Measurements from ENCODE around the gene OVCA2.

OVCA2 gene

DNA sequence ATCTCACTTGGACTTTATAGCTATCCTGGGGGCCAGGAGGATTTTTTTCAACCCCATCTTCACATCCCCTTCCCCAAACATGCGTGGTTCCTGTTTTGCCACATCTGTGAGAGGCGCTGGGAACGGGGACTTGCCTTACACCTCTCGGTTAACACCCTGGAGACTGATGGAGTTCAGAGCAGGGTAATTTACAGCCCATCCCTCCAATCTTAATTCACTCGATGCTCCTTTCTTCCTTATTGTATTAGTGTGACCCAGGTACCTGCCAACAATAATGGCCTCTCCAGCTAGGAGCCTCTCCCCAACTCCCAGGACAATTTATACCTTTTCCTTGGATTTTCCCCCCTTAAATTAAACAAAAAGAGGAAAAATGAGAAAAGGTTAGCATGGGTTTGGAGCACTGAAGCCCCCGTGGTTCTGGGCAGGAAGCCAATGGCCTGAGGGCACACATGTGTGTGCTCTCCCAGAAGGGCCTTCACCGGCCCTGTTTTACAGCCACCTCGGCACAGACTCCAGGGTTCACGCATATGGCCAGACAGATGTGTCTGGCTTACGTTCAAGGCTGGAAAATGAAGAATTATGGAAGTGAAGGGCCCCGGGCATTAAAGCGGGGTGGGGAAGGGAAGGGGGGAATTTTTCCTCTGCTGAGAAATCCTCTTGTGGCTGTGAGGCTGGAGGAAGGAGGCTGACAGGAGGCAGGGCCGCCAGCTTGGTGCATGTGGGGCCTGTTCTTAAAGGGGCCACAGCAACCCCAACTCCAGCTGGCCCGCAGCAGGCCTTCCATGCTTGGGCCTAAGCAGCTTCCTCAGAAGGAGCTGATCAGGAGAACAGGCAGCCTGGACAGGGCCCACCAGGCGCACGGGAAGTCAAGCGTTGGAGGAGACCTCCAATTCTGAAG, 34.5 kb downstream of the OVCA2 start:
- Histone ChIP-seq H3K36me3 (ENCODE audit: insufficient read depth, low read length) (peaks cover 19% of the 10 kb centered on the region; the same call in 1 of the 2 replicates), H3F3A (ENCODE audit: insufficient read depth, low read length) (no peaks in the 10 kb centered on the region), H3K9me2 (ENCODE audit: low read depth, low read length) (no peaks in the 10 kb centered on the region), H3K4me1 (ENCODE audit: insufficient read depth, low read length, severe bottlenecking) (peaks cover 2% of the 10 kb centered on the region), H3K4me3 (ENCODE audit: low read depth, low read length, poor library complexity, severe bottlenecking) (no peak overlapping the region), H2AFZ (ENCODE audit: low read length) (no peak overlapping the region), H4K20me1 (ENCODE audit: insufficient read depth, low read length) (no peaks in the 10 kb centered on the region), H3K27ac (ENCODE audit: low read depth, low read length, poor library complexity, severe bottlenecking) (no peak overlapping the region), H3K9me3 (ENCODE audit: low read length) (no peaks in the 10 kb centered on the region), H3K79me2 (ENCODE audit: insufficient read depth, low read length) (no peaks in the 10 kb centered on the region), H3K27me3 (ENCODE audit: insufficient read depth, low read length) (no peaks in the 10 kb centered on the region), H3K9ac (ENCODE audit: low read length) (no peak overlapping the region), H3K4me2 (ENCODE audit: low read length) (no peak overlapping the region)
- TF ChIP-seq, protein P1, sequence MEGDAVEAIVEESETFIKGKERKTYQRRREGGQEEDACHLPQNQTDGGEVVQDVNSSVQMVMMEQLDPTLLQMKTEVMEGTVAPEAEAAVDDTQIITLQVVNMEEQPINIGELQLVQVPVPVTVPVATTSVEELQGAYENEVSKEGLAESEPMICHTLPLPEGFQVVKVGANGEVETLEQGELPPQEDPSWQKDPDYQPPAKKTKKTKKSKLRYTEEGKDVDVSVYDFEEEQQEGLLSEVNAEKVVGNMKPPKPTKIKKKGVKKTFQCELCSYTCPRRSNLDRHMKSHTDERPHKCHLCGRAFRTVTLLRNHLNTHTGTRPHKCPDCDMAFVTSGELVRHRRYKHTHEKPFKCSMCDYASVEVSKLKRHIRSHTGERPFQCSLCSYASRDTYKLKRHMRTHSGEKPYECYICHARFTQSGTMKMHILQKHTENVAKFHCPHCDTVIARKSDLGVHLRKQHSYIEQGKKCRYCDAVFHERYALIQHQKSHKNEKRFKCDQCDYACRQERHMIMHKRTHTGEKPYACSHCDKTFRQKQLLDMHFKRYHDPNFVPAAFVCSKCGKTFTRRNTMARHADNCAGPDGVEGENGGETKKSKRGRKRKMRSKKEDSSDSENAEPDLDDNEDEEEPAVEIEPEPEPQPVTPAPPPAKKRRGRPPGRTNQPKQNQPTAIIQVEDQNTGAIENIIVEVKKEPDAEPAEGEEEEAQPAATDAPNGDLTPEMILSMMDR (IDR thresholded peaks at IDR 0.05; ENCODE audit: low read length) = no peak
- TF ChIP-seq EZH2 (IDR thresholded peaks at IDR 0.05; ENCODE audit: borderline replicate concordance, low read length) = no peak

DNA sequence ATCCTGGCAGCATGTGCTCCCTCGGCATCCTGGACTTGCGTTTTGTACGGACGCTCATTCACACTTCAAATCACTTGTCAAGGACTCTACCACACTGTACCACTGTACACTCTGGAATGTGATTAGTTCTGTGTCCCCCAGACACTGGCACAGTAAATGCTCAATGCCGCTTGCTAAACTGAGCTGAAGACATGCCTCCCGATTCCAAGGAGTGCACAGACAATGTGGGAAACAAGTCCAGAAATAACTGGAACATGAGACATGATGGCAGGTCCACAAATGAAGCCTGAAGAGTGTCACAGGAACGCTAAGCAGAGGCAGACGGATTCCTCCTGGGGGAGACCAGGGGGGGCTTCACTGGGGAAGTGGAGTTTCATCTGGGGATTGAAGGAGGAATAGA, 35.2 kb downstream of the OVCA2 start:
- no peak overlapping the region for H3K4me2 ChIP-seq (ENCODE audit: low read length)
- H4K20me1 ChIP-seq (ENCODE audit: insufficient read depth, low read length) = no peaks in the 10 kb centered on the region
- H3K9ac ChIP-seq (ENCODE audit: low read length) = no peak overlapping the region

DNA sequence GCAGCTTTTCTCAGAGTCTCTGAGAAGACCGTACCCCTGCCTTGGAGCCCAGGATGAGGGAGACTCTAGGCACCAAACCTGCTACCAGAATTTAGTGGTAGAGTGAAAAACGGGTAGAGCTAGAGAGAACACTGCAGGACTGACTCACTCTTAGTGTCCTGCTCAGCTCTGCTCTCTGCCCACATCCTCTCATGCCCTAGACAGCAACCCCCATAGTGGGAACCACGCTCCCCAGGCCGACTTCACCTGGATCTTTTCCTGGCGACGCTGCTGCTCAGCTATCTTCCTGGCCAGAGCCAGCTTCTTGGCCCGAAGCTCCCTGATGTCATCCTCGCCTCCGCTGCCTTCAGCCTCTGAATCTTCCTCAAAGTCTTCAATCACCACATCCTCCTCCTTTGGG, 39.7 kb downstream of the OVCA2 start:
- no peaks in the 10 kb centered on the region for H3K27me3 ChIP-seq (ENCODE audit: insufficient read depth, low read length)
- H3K36me3 ChIP-seq (ENCODE audit: insufficient read depth, low read length) = peaks cover 20% of the 10 kb centered on the region; the same call in 1 of the 2 replicates
- H3K27ac ChIP-seq (ENCODE audit: low read depth, low read length, poor library complexity, severe bottlenecking) = no peak overlapping the region
- no peaks in the 10 kb centered on the region for H3K9me2 ChIP-seq (ENCODE audit: low read depth, low read length)
- no peak for TF ChIP-seq EZH2 (IDR thresholded peaks at IDR 0.05; ENCODE audit: borderline replicate concordance, low read length)
- TF ChIP-seq, protein P1 (IDR thresholded peaks at IDR 0.05; ENCODE audit: low read length) = no peak
- no peaks in the 10 kb centered on the region for H3K79me2 ChIP-seq (ENCODE audit: insufficient read depth, low read length)
- H3K4me2 ChIP-seq (ENCODE audit: low read length) = no peak overlapping the region
- H3K9ac ChIP-seq (ENCODE audit: low read length) = no peak overlapping the region
- no peaks in the 10 kb centered on the region for H4K20me1 ChIP-seq (ENCODE audit: insufficient read depth, low read length)
- no peak overlapping the region for H2AFZ ChIP-seq (ENCODE audit: low read length)
- H3K4me1 ChIP-seq (ENCODE audit: insufficient read depth, low read length, severe bottlenecking) = peaks cover 4% of the 10 kb centered on the region
- no peaks in the 10 kb centered on the region for H3F3A ChIP-seq (ENCODE audit: insufficient read depth, low read length)
- no peak overlapping the region for H3K4me3 ChIP-seq (ENCODE audit: low read depth, low read length, poor library complexity, severe bottlenecking)
- no peaks in the 10 kb centered on the region for H3K9me3 ChIP-seq (ENCODE audit: low read length)

More for the DNA sequence above, 35.2 kb downstream of the OVCA2 start:
- TF ChIP-seq EZH2 (IDR thresholded peaks at IDR 0.05; ENCODE audit: borderline replicate concordance, low read length) = no peak
- TF ChIP-seq, protein P1 (IDR thresholded peaks at IDR 0.05; ENCODE audit: low read length) = no peak
- Histone ChIP-seq H3K4me3 (ENCODE audit: low read depth, low read length, poor library complexity, severe bottlenecking) (no peak overlapping the region), H3K36me3 (ENCODE audit: insufficient read depth, low read length) (peaks cover 18% of the 10 kb centered on the region; the same call in 1 of the 2 replicates), H3K27me3 (ENCODE audit: insufficient read depth, low read length) (no peaks in the 10 kb centered on the region), H3K9me3 (ENCODE audit: low read length) (no peaks in the 10 kb centered on the region), H2AFZ (ENCODE audit: low read length) (no peak overlapping the region), H3K27ac (ENCODE audit: low read depth, low read length, poor library complexity, severe bottlenecking) (no peak overlapping the region), H3K9me2 (ENCODE audit: low read depth, low read length) (no peaks in the 10 kb centered on the region), H3K4me1 (ENCODE audit: insufficient read depth, low read length, severe bottlenecking) (no peaks in the 10 kb centered on the region), H3F3A (ENCODE audit: insufficient read depth, low read length) (no peaks in the 10 kb centered on the region), H3K79me2 (ENCODE audit: insufficient read depth, low read length) (no peaks in the 10 kb centered on the region)

Measured in OCI-LY1 (cell line).